A549 (cell line): ENCODE data around the gene PIAS4.

Experiments
- EP300 ChIP-seq, 2 experiments: fragments of >200 bp; sonication (Bioruptor Twin); formaldehyde crosslinking; IDR thresholded peaks; 2 replicates in 1 of 2; 3 replicates in 1 of 2; pipeline ENCODE4 v1.6.1; 2016 to 2017
- JUN ChIP-seq, 2 experiments: fragments of >200 bp; sonication (Bioruptor Twin); formaldehyde crosslinking; IDR thresholded peaks; 2 replicates in 1 of 2; 3 replicates in 1 of 2; pipeline ENCODE4 v1.6.1; 2016 to 2017
- JUNB ChIP-seq: fragments of >200 bp; sonication (Bioruptor Twin); formaldehyde crosslinking; IDR thresholded peaks from 2 replicates; pipeline ENCODE4 v1.6.1; 2016
- MAZ ChIP-seq: fragments of 150-350 bp; IDR thresholded peaks from 2 replicates; pipeline ENCODE4 v1.6.1; 2014; ENCODE audit warnings: antibody characterized with exemption, low read depth, low read length, borderline replicate concordance
- NR3C1 ChIP-seq: fragments of >200 bp; sonication (Bioruptor Twin); formaldehyde crosslinking; IDR thresholded peaks from 3 replicates; pipeline ENCODE4 v1.6.1; 2017
- PHF8 ChIP-seq: fragments of 200-600 bp; sonication (generic); IDR thresholded peaks from 2 replicates; pipeline ENCODE4 v1.6.1; 2016; ENCODE audit warnings: low read depth, mild to moderate bottlenecking, antibody characterized with exemption, moderate library complexity, borderline replicate concordance
- POLR2A ChIP-seq: IDR thresholded peaks from 2 replicates; pipeline ENCODE4 v1.6.1; 2012; ENCODE audit warnings: mild to moderate bottlenecking, low read length
- RAD21 ChIP-seq, 2 experiments: fragments of >200 bp in 1 of 2; sonication (Bioruptor Twin) in 1 of 2; formaldehyde crosslinking in 1 of 2; IDR thresholded peaks in 1 of 2; conservative IDR thresholded peaks in 1 of 2; 2 replicates in 1 of 2; 3 replicates in 1 of 2; pipeline ENCODE4 v1.6.1; 2012 to 2018; ENCODE audit warnings: inconsistent platforms in 1 of 2
- RCOR1 ChIP-seq: fragments of 150-350 bp; IDR thresholded peaks from 2 replicates; pipeline ENCODE4 v1.6.1; 2014; ENCODE audit warnings: antibody characterized with exemption, low read length, low read depth
- SMC3 ChIP-seq: fragments of >200 bp; sonication (Bioruptor Twin); formaldehyde crosslinking; IDR thresholded peaks from 3 replicates; pipeline ENCODE4 v1.6.1; 2018; ENCODE audit warnings: inconsistent platforms
- TF ChIP-seq, protein P1 (sequence below): fragments of >200 bp; sonication (Bioruptor Twin); formaldehyde crosslinking; IDR thresholded peaks from 3 replicates; pipeline ENCODE4 v1.5.1; 2016
- TF ChIP-seq, protein P2 (sequence below): IDR thresholded peaks from 2 replicates; pipeline ENCODE4 v1.6.1; 2012
- TF ChIP-seq, protein P3 (sequence below): fragments of 450-650 bp; IDR thresholded peaks from 2 replicates; pipeline ENCODE4 v1.6.1; 2014; ENCODE audit warnings: antibody characterized with exemption
- TF ChIP-seq, protein P4 (sequence below): fragments of 200-600 bp; sonication (generic); IDR thresholded peaks from 2 replicates; pipeline ENCODE4 v1.6.1; 2016; ENCODE audit warnings: antibody characterized with exemption, mild to moderate bottlenecking, moderate library complexity

GRCh38 chr19:4055209-4055552 lies 47.6 kb downstream of the PIAS4 start:
- TF ChIP-seq JUNB (no peak), RCOR1 (no peak), MAZ (no peak), SMC3 (no peak), EP300 (IDR thresholded peaks at IDR 0.05) (no peak), POLR2A (no peak), JUN (IDR thresholded peaks at IDR 0.05) (no peak), RAD21 (conservative IDR thresholded peaks at IDR 0.05 in 1 of 2, IDR thresholded peaks at IDR 0.05 in 1 of 2) (no peak), PHF8 (no peak), NR3C1 (no peak)
- TF ChIP-seq, protein P1, sequence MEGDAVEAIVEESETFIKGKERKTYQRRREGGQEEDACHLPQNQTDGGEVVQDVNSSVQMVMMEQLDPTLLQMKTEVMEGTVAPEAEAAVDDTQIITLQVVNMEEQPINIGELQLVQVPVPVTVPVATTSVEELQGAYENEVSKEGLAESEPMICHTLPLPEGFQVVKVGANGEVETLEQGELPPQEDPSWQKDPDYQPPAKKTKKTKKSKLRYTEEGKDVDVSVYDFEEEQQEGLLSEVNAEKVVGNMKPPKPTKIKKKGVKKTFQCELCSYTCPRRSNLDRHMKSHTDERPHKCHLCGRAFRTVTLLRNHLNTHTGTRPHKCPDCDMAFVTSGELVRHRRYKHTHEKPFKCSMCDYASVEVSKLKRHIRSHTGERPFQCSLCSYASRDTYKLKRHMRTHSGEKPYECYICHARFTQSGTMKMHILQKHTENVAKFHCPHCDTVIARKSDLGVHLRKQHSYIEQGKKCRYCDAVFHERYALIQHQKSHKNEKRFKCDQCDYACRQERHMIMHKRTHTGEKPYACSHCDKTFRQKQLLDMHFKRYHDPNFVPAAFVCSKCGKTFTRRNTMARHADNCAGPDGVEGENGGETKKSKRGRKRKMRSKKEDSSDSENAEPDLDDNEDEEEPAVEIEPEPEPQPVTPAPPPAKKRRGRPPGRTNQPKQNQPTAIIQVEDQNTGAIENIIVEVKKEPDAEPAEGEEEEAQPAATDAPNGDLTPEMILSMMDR, result no peak
- TF ChIP-seq, protein P2, sequence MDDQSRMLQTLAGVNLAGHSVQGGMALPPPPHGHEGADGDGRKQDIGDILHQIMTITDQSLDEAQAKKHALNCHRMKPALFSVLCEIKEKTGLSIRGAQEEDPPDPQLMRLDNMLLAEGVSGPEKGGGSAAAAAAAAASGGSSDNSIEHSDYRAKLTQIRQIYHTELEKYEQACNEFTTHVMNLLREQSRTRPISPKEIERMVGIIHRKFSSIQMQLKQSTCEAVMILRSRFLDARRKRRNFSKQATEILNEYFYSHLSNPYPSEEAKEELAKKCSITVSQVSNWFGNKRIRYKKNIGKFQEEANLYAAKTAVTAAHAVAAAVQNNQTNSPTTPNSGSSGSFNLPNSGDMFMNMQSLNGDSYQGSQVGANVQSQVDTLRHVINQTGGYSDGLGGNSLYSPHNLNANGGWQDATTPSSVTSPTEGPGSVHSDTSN, result no peak
- TF ChIP-seq, protein P3, sequence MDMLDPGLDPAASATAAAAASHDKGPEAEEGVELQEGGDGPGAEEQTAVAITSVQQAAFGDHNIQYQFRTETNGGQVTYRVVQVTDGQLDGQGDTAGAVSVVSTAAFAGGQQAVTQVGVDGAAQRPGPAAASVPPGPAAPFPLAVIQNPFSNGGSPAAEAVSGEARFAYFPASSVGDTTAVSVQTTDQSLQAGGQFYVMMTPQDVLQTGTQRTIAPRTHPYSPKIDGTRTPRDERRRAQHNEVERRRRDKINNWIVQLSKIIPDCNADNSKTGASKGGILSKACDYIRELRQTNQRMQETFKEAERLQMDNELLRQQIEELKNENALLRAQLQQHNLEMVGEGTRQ, result no peak
- TF ChIP-seq, protein P4, sequence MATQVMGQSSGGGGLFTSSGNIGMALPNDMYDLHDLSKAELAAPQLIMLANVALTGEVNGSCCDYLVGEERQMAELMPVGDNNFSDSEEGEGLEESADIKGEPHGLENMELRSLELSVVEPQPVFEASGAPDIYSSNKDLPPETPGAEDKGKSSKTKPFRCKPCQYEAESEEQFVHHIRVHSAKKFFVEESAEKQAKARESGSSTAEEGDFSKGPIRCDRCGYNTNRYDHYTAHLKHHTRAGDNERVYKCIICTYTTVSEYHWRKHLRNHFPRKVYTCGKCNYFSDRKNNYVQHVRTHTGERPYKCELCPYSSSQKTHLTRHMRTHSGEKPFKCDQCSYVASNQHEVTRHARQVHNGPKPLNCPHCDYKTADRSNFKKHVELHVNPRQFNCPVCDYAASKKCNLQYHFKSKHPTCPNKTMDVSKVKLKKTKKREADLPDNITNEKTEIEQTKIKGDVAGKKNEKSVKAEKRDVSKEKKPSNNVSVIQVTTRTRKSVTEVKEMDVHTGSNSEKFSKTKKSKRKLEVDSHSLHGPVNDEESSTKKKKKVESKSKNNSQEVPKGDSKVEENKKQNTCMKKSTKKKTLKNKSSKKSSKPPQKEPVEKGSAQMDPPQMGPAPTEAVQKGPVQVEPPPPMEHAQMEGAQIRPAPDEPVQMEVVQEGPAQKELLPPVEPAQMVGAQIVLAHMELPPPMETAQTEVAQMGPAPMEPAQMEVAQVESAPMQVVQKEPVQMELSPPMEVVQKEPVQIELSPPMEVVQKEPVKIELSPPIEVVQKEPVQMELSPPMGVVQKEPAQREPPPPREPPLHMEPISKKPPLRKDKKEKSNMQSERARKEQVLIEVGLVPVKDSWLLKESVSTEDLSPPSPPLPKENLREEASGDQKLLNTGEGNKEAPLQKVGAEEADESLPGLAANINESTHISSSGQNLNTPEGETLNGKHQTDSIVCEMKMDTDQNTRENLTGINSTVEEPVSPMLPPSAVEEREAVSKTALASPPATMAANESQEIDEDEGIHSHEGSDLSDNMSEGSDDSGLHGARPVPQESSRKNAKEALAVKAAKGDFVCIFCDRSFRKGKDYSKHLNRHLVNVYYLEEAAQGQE, result no peak
